PC-3 (cell line): ENCODE results near the gene RNF123.

Experiments used
- CTCF ChIP-seq: fragments of 300-600 bp; sonication (generic); conservative IDR thresholded peaks from 2 replicates; pipeline ENCODE4 v1.5.1; 2017; ENCODE audit warnings: antibody characterized with exemption, low read depth, mild to moderate bottlenecking, low read length
- EZH2 ChIP-seq: fragments of 300-600 bp; sonication (generic); IDR thresholded peaks from one replicate; pipeline ENCODE4 v1.6.1; 2017; ENCODE audit warnings: antibody characterized with exemption, mild to moderate bottlenecking, low read length; ENCODE audit not compliant: unreplicated experiment
- EZH2phosphoT487 ChIP-seq: fragments of 300-600 bp; sonication (generic); IDR thresholded peaks from 2 replicates; pipeline ENCODE4 v1.6.1; 2018; ENCODE audit warnings: mild to moderate bottlenecking, antibody characterized with exemption, low read length, borderline replicate concordance

GRCh38 chr3:49648354-49649019 lies 40.9 kb upstream of the RNF123 start:
- TF ChIP-seq CTCF (no peak), EZH2 (no peak), EZH2phosphoT487 (no peak)
